Smooth muscle cell (in vitro differentiated cells): ENCODE measurements around the gene ELL. TPM values are rescaled to one million over a fixed set of nuclear protein-coding genes. Genes with fewer than 3 reads are reported as not detected.

Experiments used
- DNase-seq: peaks from one replicate; lab custom pipeline; 2025; ENCODE audit not compliant: unreplicated experiment; lab: John Stamatoyannopoulos, UW
- H2AFZ ChIP-seq: fragments of 200-600 bp; sonication (generic); 2 replicates; pipeline ENCODE4 v1.6.0; 2016; ENCODE audit warnings: antibody characterized with exemption, low read depth, mild to moderate bottlenecking
- H3F3A ChIP-seq: fragments of 200-600 bp; sonication (generic); 2 replicates; pipeline ENCODE4 v1.6.0; 2017; ENCODE audit warnings: antibody characterized with exemption, low read depth
- H3K27ac ChIP-seq: fragments of 200-600 bp; sonication (generic); 2 replicates; pipeline ENCODE4 v1.5.1; 2016; ENCODE audit warnings: low read depth, mild to moderate bottlenecking
- H3K27me3 ChIP-seq: fragments of 200-600 bp; sonication (generic); 2 replicates; pipeline ENCODE4 v1.6.1; 2016; ENCODE audit warnings: low read depth, mild to moderate bottlenecking
- H3K36me3 ChIP-seq: fragments of 200-600 bp; sonication (generic); 2 replicates; pipeline ENCODE4 v1.5.1; 2016; ENCODE audit warnings: low read depth
- H3K4me1 ChIP-seq: fragments of 200-600 bp; sonication (generic); 2 replicates; pipeline ENCODE4 v1.5.1; 2016; ENCODE audit warnings: low read depth
- H3K4me2 ChIP-seq: fragments of 200-600 bp; sonication (generic); 2 replicates; pipeline ENCODE4 v1.6.0; 2016; ENCODE audit warnings: mild to moderate bottlenecking
- H3K4me3 ChIP-seq: fragments of 200-600 bp; sonication (generic); 2 replicates; pipeline ENCODE4 v1.5.1; 2016; ENCODE audit warnings: mild to moderate bottlenecking
- H3K79me2 ChIP-seq: fragments of 200-600 bp; sonication (generic); 2 replicates; pipeline ENCODE4 v1.6.0; 2016; ENCODE audit warnings: low read depth, mild to moderate bottlenecking
- H3K9ac ChIP-seq: fragments of 200-600 bp; sonication (generic); 2 replicates; pipeline ENCODE4 v1.6.0; 2016; ENCODE audit warnings: low read depth
- H3K9me3 ChIP-seq: fragments of 200-600 bp; sonication (generic); replicated peaks from 2 replicates; pipeline ENCODE4 v1.5.1; 2016; ENCODE audit warnings: low read depth
- H4K20me1 ChIP-seq: fragments of 200-600 bp; sonication (generic); 2 replicates; pipeline ENCODE4 v1.6.0; 2016; ENCODE audit warnings: low read depth
- WGBS: methylation state at CpG from one replicate; pipeline ENCODE4 v1.1.7; 2016; ENCODE audit warnings: low lambda C conversion rate; 5-methylcytosine and 5-hydroxymethylcytosine counted together
- polyA plus RNA-seq: library from polyadenylated mRNA; unstranded; fragments of >200 nt; fragmentation: Nextera tagmentation; extraction: Ambion mirVana; gene quantifications from 2 replicates; pipeline ENCODE4 v1.2.1, GENCODE V29; 2016
- total RNA-seq: library from RNA; depleted of rRNA; stranded (reverse); fragments of >200 nt; gene quantifications from 2 replicates; pipeline ENCODE4 v1.2.3, GENCODE V29; 2014
- TF ChIP-seq, protein P1 (sequence below): fragments of 200-600 bp; sonication (generic); IDR thresholded peaks from 2 replicates; pipeline ENCODE4 v1.5.1; 2017; ENCODE audit warnings: borderline replicate concordance, mild to moderate bottlenecking, antibody characterized with exemption; ENCODE audit not compliant: insufficient read depth, poor library complexity, severe bottlenecking

Gene ELL
- total and polyA plus RNA-seq, 2 experiments from 2014 or later, result 12.8 to 15.2 TPM

DNA sequence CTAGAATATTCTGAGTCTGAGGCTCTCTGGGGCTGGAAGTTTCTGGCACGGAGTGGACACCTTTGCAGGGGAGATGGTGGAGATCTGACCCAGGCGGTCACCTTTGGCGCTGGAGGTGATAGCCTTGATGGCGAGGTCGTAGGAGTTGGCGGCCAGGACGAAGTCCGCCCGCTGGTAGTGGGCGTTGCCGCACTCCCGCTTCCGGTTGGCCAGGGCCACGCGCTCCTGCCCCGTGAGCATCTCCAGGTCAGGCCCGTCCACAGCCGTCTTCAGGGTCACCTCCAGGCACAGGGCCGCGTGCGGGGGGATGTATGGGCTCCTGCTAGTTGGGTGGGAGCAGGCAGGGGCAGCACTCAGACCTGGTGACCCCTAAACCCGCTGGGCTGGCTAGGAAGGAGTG lies 16.2 kb upstream of the ELL start:
- Histone ChIP-seq H3K27ac (no peak overlapping the region), H3K4me2 (no peak overlapping the region), H3K4me3 (no peak overlapping the region), H3K4me1 (peaks cover 3% of the 10 kb centered on the region), H2AFZ (no peak overlapping the region), H3K9me3 (no peaks in the 10 kb centered on the region), H3F3A (no peaks in the 10 kb centered on the region), H4K20me1 (no peaks in the 10 kb centered on the region), H3K36me3 (no peaks in the 10 kb centered on the region), H3K9ac (no peak overlapping the region), H3K27me3 (no peaks in the 10 kb centered on the region), H3K79me2 (peaks cover 16% of the 10 kb centered on the region)
- TF ChIP-seq, protein P1, sequence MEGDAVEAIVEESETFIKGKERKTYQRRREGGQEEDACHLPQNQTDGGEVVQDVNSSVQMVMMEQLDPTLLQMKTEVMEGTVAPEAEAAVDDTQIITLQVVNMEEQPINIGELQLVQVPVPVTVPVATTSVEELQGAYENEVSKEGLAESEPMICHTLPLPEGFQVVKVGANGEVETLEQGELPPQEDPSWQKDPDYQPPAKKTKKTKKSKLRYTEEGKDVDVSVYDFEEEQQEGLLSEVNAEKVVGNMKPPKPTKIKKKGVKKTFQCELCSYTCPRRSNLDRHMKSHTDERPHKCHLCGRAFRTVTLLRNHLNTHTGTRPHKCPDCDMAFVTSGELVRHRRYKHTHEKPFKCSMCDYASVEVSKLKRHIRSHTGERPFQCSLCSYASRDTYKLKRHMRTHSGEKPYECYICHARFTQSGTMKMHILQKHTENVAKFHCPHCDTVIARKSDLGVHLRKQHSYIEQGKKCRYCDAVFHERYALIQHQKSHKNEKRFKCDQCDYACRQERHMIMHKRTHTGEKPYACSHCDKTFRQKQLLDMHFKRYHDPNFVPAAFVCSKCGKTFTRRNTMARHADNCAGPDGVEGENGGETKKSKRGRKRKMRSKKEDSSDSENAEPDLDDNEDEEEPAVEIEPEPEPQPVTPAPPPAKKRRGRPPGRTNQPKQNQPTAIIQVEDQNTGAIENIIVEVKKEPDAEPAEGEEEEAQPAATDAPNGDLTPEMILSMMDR, result no peak
- 97% methylated on average over 21 of the region's 22 CpGs for WGBS
- DNase-seq, result no peak

DNA sequence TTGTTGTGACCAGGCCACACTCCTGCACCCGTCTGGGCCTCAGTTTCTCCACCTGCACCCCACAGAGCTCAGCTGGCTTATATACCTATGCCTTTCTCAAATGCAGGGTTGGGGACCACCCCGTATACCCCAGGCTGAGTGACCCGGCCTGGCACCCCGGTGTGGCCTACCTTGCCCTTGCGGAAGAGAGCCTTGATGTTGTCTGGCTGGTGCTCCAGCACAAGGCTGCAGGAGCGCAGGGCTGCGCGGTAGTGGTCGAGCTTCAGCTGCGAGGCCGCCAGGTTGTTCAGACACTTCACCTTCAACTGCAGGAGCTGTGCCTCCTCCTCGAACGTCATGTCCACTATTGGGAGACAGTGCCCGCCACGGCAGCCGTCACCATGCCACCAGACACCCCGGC lies 15.6 kb upstream of the ELL start:
- no peak overlapping the region for H3K27ac ChIP-seq
- over 99% methylated on average over 17 of the region's 17 CpGs for WGBS
- peaks cover 1% of the 10 kb centered on the region for H3K4me1 ChIP-seq
- no peaks in the 10 kb centered on the region for H4K20me1 ChIP-seq
- no peak overlapping the region for H3K4me2 ChIP-seq
- no peaks in the 10 kb centered on the region for H3K9me3 ChIP-seq
- peaks cover 13% of the 10 kb centered on the region for H3K79me2 ChIP-seq
- H3K27me3 ChIP-seq, result no peaks in the 10 kb centered on the region
- H3K4me3 ChIP-seq, result no peak overlapping the region
- no peak for DNase-seq
- H3K9ac ChIP-seq, result no peak overlapping the region
- TF ChIP-seq, protein P1, result no peak
- H2AFZ ChIP-seq, result no peak overlapping the region
- H3K36me3 ChIP-seq, result no peaks in the 10 kb centered on the region
- no peaks in the 10 kb centered on the region for H3F3A ChIP-seq

DNA sequence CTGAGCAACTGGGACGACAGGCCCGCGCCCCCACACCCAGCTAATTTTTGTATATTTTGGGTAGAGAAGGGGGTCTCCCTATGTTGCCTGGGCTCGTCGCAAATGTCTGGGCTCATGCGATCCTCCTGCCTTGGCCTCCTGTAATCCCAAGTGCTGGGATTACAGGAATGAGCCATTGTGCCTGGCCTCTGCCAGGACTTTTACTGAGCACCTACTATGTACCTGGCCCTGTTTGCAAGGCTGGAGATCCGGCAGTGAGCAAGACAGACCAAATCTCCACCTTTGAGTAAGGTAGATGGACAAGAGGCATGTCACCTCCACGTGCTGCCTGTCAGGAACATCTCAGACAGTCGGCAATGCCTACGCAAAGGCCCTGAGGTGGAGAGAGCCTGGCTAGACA lies 14.6 kb upstream of the ELL start:
- Histone ChIP-seq H3K27ac (no peak overlapping the region), H3K9me3 (no peaks in the 10 kb centered on the region), H3K4me3 (no peak overlapping the region), H3K27me3 (no peaks in the 10 kb centered on the region), H2AFZ (no peak overlapping the region), H3K36me3 (no peaks in the 10 kb centered on the region), H3K4me1 (no peaks in the 10 kb centered on the region), H3K4me2 (no peak overlapping the region), H3K79me2 (peaks cover 6% of the 10 kb centered on the region), H3K9ac (no peak overlapping the region), H4K20me1 (no peaks in the 10 kb centered on the region), H3F3A (no peaks in the 10 kb centered on the region)
- DNase-seq, result no peak
- TF ChIP-seq, protein P1, result no peak
- WGBS, result 98% methylated on average over 10 of the region's 10 CpGs

DNA sequence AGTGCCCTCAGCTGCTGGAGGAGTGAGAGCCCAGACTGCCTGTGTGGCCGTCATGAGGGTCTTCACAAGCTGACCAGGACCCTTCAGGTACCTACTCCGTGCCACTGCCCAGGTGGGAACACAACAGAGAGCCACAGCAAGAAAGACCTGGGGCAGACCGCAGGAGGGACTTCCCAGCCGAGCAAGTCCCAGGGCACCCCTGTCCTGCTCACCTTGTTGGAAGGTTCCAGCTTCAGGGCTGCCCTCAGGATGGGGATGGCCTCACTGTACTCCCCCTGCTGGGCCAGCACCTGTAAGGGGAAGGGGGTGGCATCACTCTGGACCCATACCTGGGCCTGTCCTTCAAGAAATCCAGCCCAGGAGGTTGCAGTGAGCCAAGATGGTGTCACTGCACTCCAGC lies 11.2 kb upstream of the ELL start:
- Histone ChIP-seq H4K20me1 (no peaks in the 10 kb centered on the region), H2AFZ (no peak overlapping the region), H3F3A (no peaks in the 10 kb centered on the region), H3K4me1 (no peaks in the 10 kb centered on the region), H3K9ac (no peak overlapping the region), H3K4me3 (no peak overlapping the region), H3K27ac (no peak overlapping the region), H3K36me3 (no peaks in the 10 kb centered on the region), H3K4me2 (no peak overlapping the region), H3K9me3 (no peaks in the 10 kb centered on the region), H3K27me3 (no peaks in the 10 kb centered on the region), H3K79me2 (no peaks in the 10 kb centered on the region)
- TF ChIP-seq, protein P1, result no peak
- WGBS, result 100% methylated on average over 4 of the region's 4 CpGs
- no peak for DNase-seq
